SJCRH30 (cell line): ENCODE data around the gene SAP30L. TPM values are rescaled to one million over a fixed set of nuclear protein-coding genes. Genes with fewer than 3 reads are reported as not detected.

ENCODE experiments used
- DNase-seq, 2 experiments: peaks; one replicate each; pipeline ENCODE4 v3.0.0-alpha.2; 2015 to 2020
- H3K27ac ChIP-seq: fragments of 250-450 bp; sonication (Bioruptor Pico); 2 replicates; pipeline ENCODE4 v1.5.1; 2020; ENCODE audit warnings: mild to moderate bottlenecking, moderate library complexity
- H3K27me3 ChIP-seq: fragments of 250-450 bp; sonication (Bioruptor Pico); 2 replicates; pipeline ENCODE4 v1.5.1; 2020; ENCODE audit warnings: mild to moderate bottlenecking, moderate library complexity
- H3K36me3 ChIP-seq: fragments of 250-450 bp; sonication (Bioruptor Pico); 2 replicates; pipeline ENCODE4 v1.5.1; 2020; ENCODE audit warnings: mild to moderate bottlenecking, moderate library complexity
- H3K4me1 ChIP-seq: fragments of 250-450 bp; sonication (Bioruptor Pico); 2 replicates; pipeline ENCODE4 v1.5.1; 2020; ENCODE audit warnings: mild to moderate bottlenecking, moderate library complexity
- H3K4me3 ChIP-seq: fragments of 250-450 bp; sonication (Bioruptor Pico); 2 replicates; pipeline ENCODE4 v1.5.1; 2020; ENCODE audit warnings: mild to moderate bottlenecking, moderate library complexity
- H3K9me3 ChIP-seq: fragments of 250-450 bp; sonication (Bioruptor Pico); replicated peaks from 2 replicates; pipeline ENCODE4 v1.5.1; 2020; ENCODE audit warnings: mild to moderate bottlenecking, moderate library complexity
- total RNA-seq: library from RNA; depleted of rRNA; stranded (reverse); fragments of >200 nt; shearing (Covaris generic); gene quantifications from 2 replicates; pipeline ENCODE4 v1.2.3, GENCODE V29; 2014

SAP30L gene
- total RNA-seq, 1 experiment from 2014 or later, result 30.4 TPM

- H3K4me3 ChIP-seq, result no peak overlapping the region
- DNase-seq, result no peak
- no peak overlapping the region for H3K27ac ChIP-seq
Measured at GRCh38 chr5:154477382-154478223, 31.8 kb downstream of the SAP30L start.

DNA sequence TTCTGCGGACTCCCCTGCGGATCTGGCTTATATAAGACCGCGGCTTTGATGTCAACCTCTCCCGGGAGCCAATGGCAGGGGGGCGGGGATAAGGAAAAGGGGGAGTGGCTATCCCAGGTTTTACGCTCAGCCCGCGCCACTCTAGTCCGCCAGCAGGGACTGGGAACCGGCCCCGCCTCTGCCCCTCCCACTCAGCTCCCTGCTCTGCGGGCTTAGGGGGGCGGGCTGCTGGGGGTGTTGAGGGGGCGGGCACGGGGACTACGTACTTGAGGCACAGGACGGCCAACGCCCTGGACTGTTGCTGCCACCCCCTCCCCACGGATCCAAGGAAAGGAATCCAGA is 32.4 kb downstream of the SAP30L start, which contains the start of gene HAND1:
HAND1 (minus strand) TSS at position 4 of the 342 bp plus-strand sequence. CDS start 219 bp downstream, outside the sequence.
- peaks cover 9% of the 10 kb centered on the region; the same call in 1 of the 2 replicates for H3K27me3 ChIP-seq
- H3K9me3 ChIP-seq, result no peaks in the 10 kb centered on the region
- no peaks in the 10 kb centered on the region for H3K4me1 ChIP-seq
- no peak within 1 kb of the TSS for H3K27ac ChIP-seq
- DNase-seq, result no peak
- no peak within 1 kb of the TSS for H3K4me3 ChIP-seq
- H3K36me3 ChIP-seq, result no peaks in the 10 kb centered on the region

More at GRCh38 chr5:154477382-154478223, 31.8 kb downstream of the SAP30L start:
- Histone ChIP-seq H3K36me3 (no peaks in the 10 kb centered on the region), H3K9me3 (no peaks in the 10 kb centered on the region), H3K4me1 (no peaks in the 10 kb centered on the region), H3K27me3 (peaks cover 3% of the 10 kb centered on the region; the same call in 1 of the 2 replicates)

DNA sequence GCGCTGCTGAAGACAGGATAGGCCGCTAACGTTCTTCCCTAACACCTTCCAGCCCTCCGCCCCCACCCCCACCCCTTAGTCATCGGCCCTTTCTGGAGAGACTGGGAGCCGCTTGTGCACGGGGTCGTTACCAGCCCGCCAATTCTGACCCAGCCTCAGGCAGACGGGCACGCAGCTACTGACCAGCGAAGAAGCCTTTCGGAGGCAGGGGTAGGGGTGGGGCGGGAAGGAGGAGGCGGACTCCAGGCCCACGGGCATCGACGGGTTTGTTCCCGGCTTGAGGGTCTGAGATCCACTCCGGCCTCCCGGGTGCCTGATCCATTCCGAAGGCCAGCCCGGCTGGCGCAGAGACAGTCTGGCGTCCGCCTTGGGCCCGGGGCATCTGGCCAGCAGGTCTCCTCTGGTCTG is 33.0 kb downstream of the SAP30L start:
- Histone ChIP-seq H3K4me3 (no peak overlapping the region), H3K27me3 (peaks cover 12% of the 10 kb centered on the region), H3K4me1 (no peaks in the 10 kb centered on the region), H3K36me3 (no peaks in the 10 kb centered on the region), H3K27ac (no peak overlapping the region), H3K9me3 (no peaks in the 10 kb centered on the region)
- no peak for DNase-seq

- Histone ChIP-seq H3K4me3 (no peak overlapping the region), H3K4me1 (no peaks in the 10 kb centered on the region), H3K27ac (no peak overlapping the region), H3K36me3 (no peaks in the 10 kb centered on the region), H3K27me3 (peaks cover 15% of the 10 kb centered on the region), H3K9me3 (no peaks in the 10 kb centered on the region)
- DNase-seq, result no peak
Measured at GRCh38 chr5:154479160-154479943, 33.6 kb downstream of the SAP30L start.

DNA sequence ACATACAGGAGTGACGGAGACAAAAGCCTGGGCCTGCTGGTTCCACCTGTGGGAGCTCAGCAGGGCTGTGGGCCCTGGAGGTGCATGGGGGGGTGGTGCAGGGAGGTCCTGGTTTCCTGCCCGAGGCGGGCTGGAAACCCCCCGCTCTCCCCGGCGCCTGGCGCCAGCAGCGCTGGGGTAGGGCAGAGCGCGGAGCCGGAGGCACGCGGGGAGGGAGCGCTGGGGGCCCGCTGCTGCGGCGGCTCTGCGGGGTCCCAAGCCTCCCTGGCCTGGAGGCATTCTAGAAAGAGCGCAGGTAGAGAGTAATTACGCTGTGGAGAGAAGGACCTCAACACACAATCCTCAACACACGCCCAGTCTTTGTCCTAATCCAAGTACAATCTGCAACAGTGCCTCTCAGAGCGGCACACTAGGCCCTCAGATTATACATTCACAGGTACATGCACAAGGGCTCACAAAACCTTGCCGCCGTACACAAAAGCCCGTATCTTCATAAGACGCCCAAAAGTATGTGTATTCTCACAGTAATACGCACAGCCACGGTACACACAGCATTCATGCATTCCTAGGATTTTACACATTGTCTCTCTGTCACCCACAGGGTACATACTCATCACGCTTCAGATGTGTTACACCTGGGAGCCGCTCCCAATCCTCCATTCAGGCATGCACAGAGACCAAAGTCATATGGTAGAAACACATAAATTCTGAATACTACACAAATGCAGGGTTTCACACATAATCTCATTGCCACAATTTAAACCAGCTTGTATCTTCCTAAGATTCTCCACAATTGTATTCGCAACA is 34.4 kb downstream of the SAP30L start:
- H3K4me1 ChIP-seq, result no peaks in the 10 kb centered on the region
- H3K4me3 ChIP-seq, result no peak overlapping the region
- H3K27me3 ChIP-seq, result peaks cover 23% of the 10 kb centered on the region
- DNase-seq, result no peak
- no peaks in the 10 kb centered on the region for H3K36me3 ChIP-seq
- H3K9me3 ChIP-seq, result no peaks in the 10 kb centered on the region
- H3K27ac ChIP-seq, result no peak overlapping the region

DNA sequence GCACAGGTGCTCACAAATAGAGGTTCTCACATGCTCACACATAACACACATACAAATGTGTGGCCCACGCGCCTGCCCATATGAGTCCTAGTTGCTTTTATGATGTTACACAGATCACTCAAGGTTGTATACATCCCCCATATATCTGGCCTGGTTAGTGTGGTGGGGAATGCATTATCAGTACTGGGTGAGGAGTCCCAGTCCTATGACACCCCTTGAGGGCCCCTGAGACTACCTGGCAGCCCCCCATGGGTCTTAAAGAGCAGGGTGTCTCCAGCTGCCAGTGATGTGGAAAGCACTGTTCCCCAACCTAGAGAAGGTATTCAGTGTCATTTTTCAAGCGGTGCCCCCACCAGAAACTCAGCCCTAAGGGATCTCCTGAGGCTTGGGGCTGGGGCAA is 35.0 kb downstream of the SAP30L start:
- no peak for DNase-seq
- peaks cover 25% of the 10 kb centered on the region for H3K27me3 ChIP-seq
- H3K4me1 ChIP-seq, result no peaks in the 10 kb centered on the region
- no peaks in the 10 kb centered on the region for H3K9me3 ChIP-seq
- H3K4me3 ChIP-seq, result no peak overlapping the region
- H3K36me3 ChIP-seq, result no peaks in the 10 kb centered on the region
- no peak overlapping the region for H3K27ac ChIP-seq

DNA sequence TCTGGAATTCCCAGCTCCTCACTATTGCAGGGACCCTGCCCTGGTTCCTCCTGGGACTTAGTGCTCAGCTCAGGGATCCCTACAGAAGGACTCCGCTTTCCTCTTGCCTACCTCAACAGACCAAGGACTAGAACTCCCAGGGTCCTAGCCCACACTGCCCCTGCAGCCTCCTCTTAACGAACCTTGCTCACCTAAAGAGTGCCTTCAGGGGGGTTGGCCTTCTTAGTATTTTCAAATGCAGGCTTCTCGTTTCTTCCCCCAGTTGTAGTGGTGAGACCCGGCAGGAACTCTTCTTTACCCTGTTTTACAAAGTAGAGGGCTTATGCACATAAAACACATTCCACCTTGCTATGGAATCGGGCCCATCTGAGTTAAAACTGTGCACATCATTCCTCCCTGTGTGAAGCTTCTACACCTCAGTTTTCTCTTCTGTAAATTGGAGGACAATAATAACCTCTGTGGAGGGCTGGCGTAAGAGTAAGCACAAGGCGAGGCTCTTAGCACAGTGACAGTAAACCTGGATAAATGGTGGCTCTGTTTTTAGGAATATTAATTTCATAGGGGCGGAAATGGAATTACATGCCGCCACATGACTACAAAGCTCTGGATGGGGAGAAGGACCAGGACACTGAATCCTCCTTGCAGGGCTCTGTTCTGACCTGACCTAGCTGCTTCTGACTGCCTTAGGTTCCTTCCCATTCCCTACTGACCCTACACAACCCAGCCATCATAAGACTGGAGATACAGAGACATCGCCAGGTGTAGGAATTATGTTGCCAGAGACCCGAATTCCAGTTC is 36.0 kb downstream of the SAP30L start:
- H3K4me1 ChIP-seq, result no peaks in the 10 kb centered on the region
- peaks cover 27% of the 10 kb centered on the region for H3K27me3 ChIP-seq
- H3K4me3 ChIP-seq, result no peak overlapping the region
- H3K9me3 ChIP-seq, result no peaks in the 10 kb centered on the region
- no peak for DNase-seq
- H3K27ac ChIP-seq, result no peak overlapping the region
- H3K36me3 ChIP-seq, result no peaks in the 10 kb centered on the region

DNA sequence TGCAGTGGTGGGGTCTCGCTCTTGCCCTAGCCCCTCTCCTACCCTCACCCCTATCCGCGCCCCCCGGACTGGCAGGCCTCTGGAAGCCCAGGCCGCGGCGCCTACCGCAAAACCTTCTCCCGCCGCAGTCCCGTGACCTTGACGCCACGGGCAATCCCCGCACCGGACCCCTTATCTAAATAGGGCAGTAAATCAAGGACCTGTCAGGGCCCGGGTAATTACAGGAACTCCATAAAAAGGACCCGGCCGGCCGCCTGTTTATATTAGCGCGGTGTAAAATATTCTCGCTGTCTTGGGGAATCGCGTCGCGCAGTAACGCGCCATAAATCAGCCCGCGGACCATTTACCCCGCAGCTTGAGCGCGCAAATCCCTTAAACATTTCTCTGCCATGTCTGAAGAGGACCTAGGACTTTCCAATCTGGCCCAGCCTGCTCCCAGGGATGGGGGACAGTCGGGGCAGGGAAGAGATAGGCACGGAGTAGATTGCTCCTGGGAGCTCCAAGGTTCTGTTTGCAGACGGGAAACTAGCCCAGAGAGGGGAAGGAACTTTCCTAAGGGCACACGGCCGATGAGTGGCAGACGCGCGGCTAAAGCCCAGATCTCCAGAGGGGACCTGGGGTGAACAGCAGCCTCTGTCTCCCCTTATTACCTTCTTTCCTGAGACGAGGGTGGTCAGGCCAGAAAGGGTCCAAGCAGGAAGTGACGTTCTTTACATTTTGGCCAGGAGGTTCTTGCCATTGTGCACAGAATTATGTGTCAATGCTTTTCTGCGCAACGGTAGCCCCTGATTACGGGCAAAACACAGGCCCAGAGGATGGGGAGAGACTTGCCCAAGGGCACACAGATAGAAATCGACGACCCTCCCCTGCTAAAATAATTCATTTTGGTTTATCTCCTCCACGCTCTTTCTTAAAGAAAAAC is 37.0 kb downstream of the SAP30L start:
- Histone ChIP-seq H3K27ac (no peak overlapping the region), H3K27me3 (peaks cover 30% of the 10 kb centered on the region), H3K36me3 (no peaks in the 10 kb centered on the region), H3K4me1 (no peaks in the 10 kb centered on the region), H3K9me3 (no peaks in the 10 kb centered on the region), H3K4me3 (no peak overlapping the region)
- DNase-seq, result no peak

DNA sequence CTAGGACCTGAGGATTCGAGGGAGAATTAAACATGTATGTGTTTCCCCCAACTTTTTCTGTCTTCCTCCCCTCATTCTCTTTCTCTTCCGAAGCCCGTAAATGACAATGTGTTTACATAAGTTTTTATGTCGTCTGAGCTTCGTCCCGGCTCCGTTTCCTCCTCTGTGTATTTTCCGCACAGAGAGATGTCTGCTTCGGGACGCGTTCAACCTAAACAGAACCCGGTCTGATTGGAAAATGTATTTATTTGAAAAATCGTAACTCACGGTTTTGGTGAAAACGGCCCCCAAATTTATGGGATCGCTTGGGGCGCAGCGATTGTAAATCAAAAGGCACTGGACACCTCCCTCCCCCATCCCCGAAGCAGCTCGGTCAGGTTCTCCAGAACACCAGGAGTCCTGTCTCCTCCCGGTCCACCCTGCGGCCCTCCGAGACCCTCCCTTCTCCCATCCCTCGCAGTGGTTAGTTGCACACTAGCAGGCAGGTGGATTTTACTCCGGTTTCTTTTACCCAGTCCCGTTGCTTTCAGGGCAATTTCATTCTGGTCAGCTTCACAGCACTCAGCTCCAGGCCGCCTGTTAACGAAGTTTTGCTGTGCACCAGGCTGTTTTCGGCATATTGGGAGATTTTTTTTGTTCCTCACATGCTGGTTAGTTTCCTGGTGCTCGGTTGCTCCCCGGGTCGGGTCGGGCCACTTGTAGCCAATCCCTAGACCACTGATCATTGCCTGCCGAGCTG is 38.0 kb downstream of the SAP30L start:
- DNase-seq, result no peak
- Histone ChIP-seq H3K36me3 (no peaks in the 10 kb centered on the region), H3K27ac (no peak overlapping the region), H3K4me3 (no peak overlapping the region), H3K9me3 (no peaks in the 10 kb centered on the region), H3K4me1 (no peaks in the 10 kb centered on the region), H3K27me3 (peaks cover 31% of the 10 kb centered on the region)

GRCh38 chr5:154484393-154485095 is 38.7 kb downstream of the SAP30L start:
- no peaks in the 10 kb centered on the region for H3K36me3 ChIP-seq
- no peaks in the 10 kb centered on the region for H3K4me1 ChIP-seq

GRCh38 chr5:154485096-154485491 is 39.3 kb downstream of the SAP30L start:
- no peak overlapping the region for H3K27ac ChIP-seq
- H3K36me3 ChIP-seq, result no peaks in the 10 kb centered on the region
- H3K4me3 ChIP-seq, result no peak overlapping the region
- no peaks in the 10 kb centered on the region for H3K4me1 ChIP-seq
- H3K9me3 ChIP-seq, result no peaks in the 10 kb centered on the region
- no peak for DNase-seq
- peaks cover 31% of the 10 kb centered on the region for H3K27me3 ChIP-seq

More at GRCh38 chr5:154484393-154485095, 38.7 kb downstream of the SAP30L start:
- no peak for DNase-seq
- peaks cover 31% of the 10 kb centered on the region for H3K27me3 ChIP-seq
- H3K9me3 ChIP-seq, result no peaks in the 10 kb centered on the region
- no peak overlapping the region for H3K4me3 ChIP-seq
- no peak overlapping the region for H3K27ac ChIP-seq

GRCh38 chr5:154485850-154486426 is 40.1 kb downstream of the SAP30L start:
- Histone ChIP-seq H3K27ac (no peak overlapping the region), H3K9me3 (no peaks in the 10 kb centered on the region), H3K4me1 (no peaks in the 10 kb centered on the region)

More at GRCh38 chr5:154485850-154486426, 40.1 kb downstream of the SAP30L start:
- no peak for DNase-seq
- H3K36me3 ChIP-seq, result no peaks in the 10 kb centered on the region
- H3K4me3 ChIP-seq, result no peak overlapping the region
- peaks cover 31% of the 10 kb centered on the region for H3K27me3 ChIP-seq
